Measurements from ENCODE around the gene MEIOB.

The MEIOB gene

GRCh38 chr16:1784977-1785845 lies 86.8 kb downstream of the MEIOB start:
- DNase-seq, result no peak

Data from stimulated activated CD4-positive, alpha-beta T cell treated with anti-CD3 and anti-CD28 coated beads, Interleukin-2, amount 100 ng/mL, for 48 hours (primary cell).